ENCODE data around the gene COL21A1. TPM values are rescaled to one million over a fixed set of nuclear protein-coding genes. Genes with fewer than 3 reads are reported as not detected.

Gene COL21A1
- total RNA-seq, 3 donors from 2014 or later (not counting 1 experiment from before 2014, with no cell fraction given), result not detected

- WGBS (ENCODE audit: insufficient coverage), result 87% methylated on average over 3 of the region's 3 CpGs
- no peak overlapping the region for H3K27ac ChIP-seq (ENCODE audit: low read length)
- H3K4me1 Mint-ChIP-seq, result no peaks in the 10 kb centered on the region
- H3K27ac Mint-ChIP-seq, result no peak overlapping the region
- H3K9me3 Mint-ChIP-seq, result peaks cover 6 to 10% of the 10 kb centered on the region in 2 donors
- H3K4me3 Mint-ChIP-seq, result no peak overlapping the region
- ATAC-seq (no peak), DNase-seq (no peak)
- no peak for TF ChIP-seq CTCF (IDR thresholded peaks at IDR 0.05)
- H3K4me1 ChIP-seq (ENCODE audit: control insufficient read depth, insufficient read depth, low read length), result no peaks in the 10 kb centered on the region
- intact Hi-C loops (cut with micrococcal nuclease), result no loop called here
- no peaks in the 10 kb centered on the region for H3K36me3 Mint-ChIP-seq
- no peaks in the 10 kb centered on the region for H3K9me3 ChIP-seq (ENCODE audit: control insufficient read depth, insufficient read depth, low read length)
- H3K4me3 ChIP-seq (ENCODE audit: low read length), result no peak overlapping the region
- H3K27me3 Mint-ChIP-seq (ENCODE audit: low read depth in 2 of 2), result no peaks in the 10 kb centered on the region
- no peaks in the 10 kb centered on the region for H3K27me3 ChIP-seq (ENCODE audit: control insufficient read depth, insufficient read depth, low read length)
- H3K36me3 ChIP-seq (ENCODE audit: control insufficient read depth, insufficient read depth, low read length), result no peaks in the 10 kb centered on the region
These were observed 32.7 kb upstream of the COL21A1 start for GRCh38 chr6:56280126-56280525.

- Mint-ChIP-seq H3K36me3 (no peaks in the 10 kb centered on the region), H3K27me3 (ENCODE audit: low read depth in 2 of 2) (no peaks in the 10 kb centered on the region), H3K27ac (no peak overlapping the region), H3K4me3 (no peak overlapping the region), H3K9me3 (peaks cover 3 to 5% of the 10 kb centered on the region in 2 donors), H3K4me1 (no peaks in the 10 kb centered on the region)
- no peak for DNase-seq
- Histone ChIP-seq H3K4me3 (ENCODE audit: low read length) (no peak overlapping the region), H3K36me3 (ENCODE audit: control insufficient read depth, insufficient read depth, low read length) (no peaks in the 10 kb centered on the region), H3K27ac (ENCODE audit: low read length) (no peak overlapping the region), H3K4me1 (ENCODE audit: control insufficient read depth, insufficient read depth, low read length) (no peaks in the 10 kb centered on the region), H3K9me3 (ENCODE audit: control insufficient read depth, insufficient read depth, low read length) (no peaks in the 10 kb centered on the region), H3K27me3 (ENCODE audit: control insufficient read depth, insufficient read depth, low read length) (no peaks in the 10 kb centered on the region)
- intact Hi-C loops (cut with micrococcal nuclease), result no loop called here
- 79% methylated on average over 1 of the region's 1 CpG for WGBS (ENCODE audit: insufficient coverage)
- TF ChIP-seq CTCF (IDR thresholded peaks at IDR 0.05), result no peak
- ATAC-seq, result no peak
These were observed 32.1 kb upstream of the COL21A1 start for GRCh38 chr6:56279331-56280080.

GRCh38 chr6:56278171-56278591 is 30.8 kb upstream of the COL21A1 start:
- intact Hi-C loops (cut with micrococcal nuclease), result no loop called here
- Mint-ChIP-seq H3K9me3 (peaks cover 3 to 5% of the 10 kb centered on the region in 2 donors), H3K36me3 (no peaks in the 10 kb centered on the region), H3K27ac (no peak overlapping the region), H3K27me3 (ENCODE audit: low read depth in 2 of 2) (no peaks in the 10 kb centered on the region), H3K4me1 (no peaks in the 10 kb centered on the region), H3K4me3 (no peak overlapping the region)
- TF ChIP-seq CTCF (IDR thresholded peaks at IDR 0.05), result no peak
- Histone ChIP-seq H3K27me3 (ENCODE audit: control insufficient read depth, insufficient read depth, low read length) (no peaks in the 10 kb centered on the region), H3K9me3 (ENCODE audit: control insufficient read depth, insufficient read depth, low read length) (no peaks in the 10 kb centered on the region), H3K4me3 (ENCODE audit: low read length) (no peak overlapping the region), H3K36me3 (ENCODE audit: control insufficient read depth, insufficient read depth, low read length) (no peaks in the 10 kb centered on the region), H3K4me1 (ENCODE audit: control insufficient read depth, insufficient read depth, low read length) (no peaks in the 10 kb centered on the region), H3K27ac (ENCODE audit: low read length) (no peak overlapping the region)
- ATAC-seq (no peak), DNase-seq (no peak)
- WGBS (ENCODE audit: insufficient coverage), result no CpG with 5 or more reads among the region's 2 CpGs

Data from natural killer cell (primary cell).